Endometrial microvascular endothelial cells (primary cell): ENCODE results near the gene CCDC78. TPM values are rescaled to one million over a fixed set of nuclear protein-coding genes. Genes with fewer than 3 reads are reported as not detected.

Experiments used
- in situ Hi-C: cut with HindIII; loops from 2 replicates; pipeline ENCODE4 v1.10.0; 2017; ENCODE audit warnings: low sequenced_read_pairs, low pct_unique_long_range_greater_than_20kb; ENCODE audit errors: inconsistent ontology term
- total RNA-seq: library from RNA; depleted of rRNA; stranded (reverse); fragments of >200 nt; gene quantifications from one replicate; pipeline ENCODE4 v1.2.3, GENCODE V29; 2015; ENCODE audit errors: inconsistent ontology term

CCDC78 gene
- total RNA-seq, 1 donor from 2014 or later, result not detected

DNA sequence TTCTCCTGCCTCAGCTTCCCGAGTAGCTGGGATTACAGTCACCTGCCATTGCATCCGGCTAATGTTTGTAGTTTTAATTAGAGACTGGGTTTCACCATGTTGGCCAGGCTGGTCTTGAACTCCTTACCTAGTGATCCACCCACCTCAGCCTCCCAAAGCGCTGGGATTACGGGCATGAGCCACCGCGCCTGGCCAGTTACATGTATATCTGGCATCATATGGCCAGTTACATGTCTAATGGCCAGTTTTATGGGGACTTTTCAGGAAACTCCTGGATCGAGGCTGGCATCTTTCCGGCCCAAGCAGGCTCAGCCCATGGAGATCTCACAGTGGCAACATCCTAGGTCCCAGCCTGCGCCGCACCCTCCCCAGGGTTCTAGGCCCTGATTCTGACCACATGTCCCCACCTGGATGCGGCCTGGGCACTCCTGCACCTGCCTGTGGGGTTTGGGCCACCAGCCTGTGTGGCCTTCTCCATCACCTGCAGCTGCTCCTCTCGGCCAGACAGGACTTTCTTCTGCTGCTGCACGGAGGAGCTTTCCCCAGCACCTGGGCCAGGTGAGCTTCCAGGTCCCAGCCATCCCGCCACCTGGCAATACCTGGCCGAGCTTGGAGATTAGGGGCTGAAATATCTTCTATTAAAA, 15.9 kb upstream of the CCDC78 start:
- in situ Hi-C loops, result no loop called here

DNA sequence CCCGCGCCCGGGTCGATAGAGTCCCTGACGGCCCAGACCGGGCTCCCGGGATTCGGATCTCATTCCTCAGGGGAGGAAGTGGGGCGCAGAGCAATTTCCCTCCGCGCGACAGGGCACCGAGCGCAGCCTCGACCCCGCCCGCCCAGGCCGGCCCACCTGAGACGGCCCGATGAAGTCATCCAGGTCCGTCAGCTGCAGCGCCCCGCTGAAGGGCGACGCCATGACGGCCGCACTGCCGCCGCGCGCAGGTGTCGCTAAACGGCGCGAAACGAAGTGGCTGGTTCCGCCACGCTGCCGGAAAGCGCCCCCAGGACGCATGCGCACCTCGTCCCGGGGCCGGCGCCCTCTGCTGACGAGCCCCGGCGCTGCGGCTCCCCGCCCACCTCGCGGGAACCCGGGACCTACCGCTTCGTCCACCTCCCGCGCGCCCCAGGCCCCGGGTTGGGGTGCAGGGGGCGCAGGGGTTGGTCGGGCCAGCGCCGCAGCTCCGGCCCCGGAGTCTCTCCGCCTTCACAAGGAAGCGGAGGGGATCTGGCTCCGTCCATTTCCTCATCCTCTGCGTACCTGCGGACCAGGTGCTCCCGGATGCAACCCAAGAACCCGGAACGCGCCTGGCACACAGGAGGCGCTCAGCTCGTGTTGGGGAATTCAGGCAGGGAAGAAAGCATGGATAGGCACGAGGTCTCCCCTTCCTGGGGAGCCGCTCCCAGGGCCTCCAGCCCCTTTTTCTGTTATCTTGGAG, 14.7 kb upstream of the CCDC78 start, which contains the start of gene CIAO3:
TSS of gene CIAO3 (minus strand) at position 234 of the 742 bp plus-strand sequence. CDS start at position 222, 12 bp downstream.
- in situ Hi-C loops, result no loop called here

DNA sequence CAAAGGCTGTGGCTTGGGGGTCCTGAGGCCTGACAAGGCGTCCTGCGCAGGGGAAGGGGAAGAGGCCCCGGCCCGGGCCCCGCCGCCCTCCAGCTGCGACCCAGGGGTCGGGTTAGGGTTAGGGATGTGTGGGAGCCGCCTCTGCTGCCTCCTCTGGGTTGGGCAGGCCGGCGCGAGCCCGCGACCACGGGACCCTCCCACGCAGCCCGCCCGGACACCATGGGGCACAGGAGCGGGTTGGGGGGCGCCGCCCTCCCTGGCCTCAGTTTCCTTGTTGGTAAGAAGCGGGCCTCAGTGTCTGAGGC, 14.2 kb upstream of the CCDC78 start:
- in situ Hi-C loops, result no loop called here

DNA sequence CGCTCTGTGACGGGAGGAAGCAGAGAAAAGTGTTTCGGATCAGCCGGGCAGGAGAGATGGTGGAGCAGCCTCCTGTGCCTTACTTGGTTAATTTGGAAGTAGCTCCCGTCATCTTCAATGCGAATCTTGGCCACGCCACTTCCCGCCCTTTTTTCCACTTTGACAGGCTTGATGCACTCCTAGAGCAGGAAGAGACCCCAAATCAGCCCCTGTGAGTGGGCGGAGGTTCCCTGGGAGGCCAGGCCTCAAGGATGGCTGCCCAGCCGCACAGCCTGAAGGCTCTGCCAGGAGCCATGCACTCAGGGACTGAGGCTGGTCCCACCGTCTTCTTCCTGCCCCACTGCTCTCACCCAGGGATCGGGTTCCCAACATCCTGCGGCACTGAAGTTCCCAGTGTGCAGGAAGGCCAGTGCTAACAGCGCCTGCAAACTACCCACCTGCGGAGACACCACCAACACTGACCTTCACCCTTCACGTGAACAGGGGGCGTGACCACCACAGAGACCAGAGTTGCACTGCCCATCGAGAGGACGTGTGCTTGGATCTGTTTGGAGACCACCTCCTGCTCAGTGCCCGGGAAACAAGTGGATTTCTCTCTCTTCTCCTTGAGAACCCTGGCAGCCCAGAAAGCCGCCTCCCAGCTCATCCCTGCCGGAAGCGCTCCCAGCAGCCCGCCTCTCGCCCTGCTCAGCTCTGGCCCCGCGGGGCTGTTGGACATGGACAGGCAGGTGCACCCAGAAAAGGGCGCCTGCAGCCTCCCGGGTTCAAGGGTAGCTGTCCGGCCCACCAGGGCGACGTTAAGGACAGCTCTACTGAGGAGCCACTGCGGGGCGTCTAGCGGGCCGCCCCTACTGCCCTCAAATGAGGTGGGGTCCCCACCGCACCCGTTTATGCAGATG, 13.6 kb upstream of the CCDC78 start:
- in situ Hi-C loops, result no loop called here

DNA sequence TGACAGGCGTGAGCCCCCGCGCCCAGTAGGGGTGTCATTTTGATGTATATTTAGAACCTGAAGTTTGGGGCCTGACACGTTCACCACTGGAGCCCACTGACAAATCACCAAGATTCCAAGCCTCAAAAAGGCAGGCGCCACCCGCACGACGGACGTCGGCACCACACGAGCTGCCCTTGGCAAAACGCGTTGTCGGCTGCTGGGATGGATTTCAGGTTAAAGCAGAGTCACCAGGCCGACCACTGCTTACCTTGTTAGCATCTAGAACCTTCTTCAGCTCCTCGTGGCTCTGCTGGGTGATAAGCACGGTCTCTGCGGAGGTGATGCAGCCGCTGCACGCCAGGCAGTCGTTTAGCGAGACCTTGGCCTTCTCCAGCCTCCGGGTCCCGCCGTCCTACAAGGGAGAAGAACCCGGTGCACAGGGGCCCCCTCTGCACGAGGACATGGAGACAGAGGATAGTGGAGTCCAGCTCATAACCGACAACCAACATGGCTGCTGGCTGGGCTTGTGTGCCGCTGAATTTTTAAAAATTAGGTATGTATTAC, 10.8 kb upstream of the CCDC78 start:
- in situ Hi-C loops, result no loop called here

DNA sequence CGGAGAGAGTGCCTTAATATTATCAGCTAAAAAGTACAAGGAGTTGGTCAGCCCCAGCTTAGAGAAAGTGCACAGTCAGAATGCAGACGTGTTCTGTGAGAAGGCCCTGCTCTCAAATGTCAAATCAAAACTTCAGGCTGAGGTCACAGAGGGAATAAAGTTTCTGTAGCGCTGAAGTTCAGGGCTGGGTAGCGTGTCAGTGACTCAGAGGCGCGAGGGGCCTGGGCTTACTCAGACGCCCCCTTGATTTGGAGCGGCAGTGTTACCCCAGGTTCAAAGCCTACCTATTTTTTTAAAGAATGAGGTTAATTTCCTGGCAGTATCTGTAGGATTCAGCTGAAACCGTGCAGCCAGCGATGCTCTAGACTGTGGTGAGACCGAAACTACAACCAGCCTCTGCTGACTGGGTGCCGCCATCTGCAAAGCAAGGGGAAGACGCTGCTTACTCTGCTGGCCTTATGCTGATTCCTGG, 9.8 kb upstream of the CCDC78 start:
- in situ Hi-C loops, result no loop called here

DNA sequence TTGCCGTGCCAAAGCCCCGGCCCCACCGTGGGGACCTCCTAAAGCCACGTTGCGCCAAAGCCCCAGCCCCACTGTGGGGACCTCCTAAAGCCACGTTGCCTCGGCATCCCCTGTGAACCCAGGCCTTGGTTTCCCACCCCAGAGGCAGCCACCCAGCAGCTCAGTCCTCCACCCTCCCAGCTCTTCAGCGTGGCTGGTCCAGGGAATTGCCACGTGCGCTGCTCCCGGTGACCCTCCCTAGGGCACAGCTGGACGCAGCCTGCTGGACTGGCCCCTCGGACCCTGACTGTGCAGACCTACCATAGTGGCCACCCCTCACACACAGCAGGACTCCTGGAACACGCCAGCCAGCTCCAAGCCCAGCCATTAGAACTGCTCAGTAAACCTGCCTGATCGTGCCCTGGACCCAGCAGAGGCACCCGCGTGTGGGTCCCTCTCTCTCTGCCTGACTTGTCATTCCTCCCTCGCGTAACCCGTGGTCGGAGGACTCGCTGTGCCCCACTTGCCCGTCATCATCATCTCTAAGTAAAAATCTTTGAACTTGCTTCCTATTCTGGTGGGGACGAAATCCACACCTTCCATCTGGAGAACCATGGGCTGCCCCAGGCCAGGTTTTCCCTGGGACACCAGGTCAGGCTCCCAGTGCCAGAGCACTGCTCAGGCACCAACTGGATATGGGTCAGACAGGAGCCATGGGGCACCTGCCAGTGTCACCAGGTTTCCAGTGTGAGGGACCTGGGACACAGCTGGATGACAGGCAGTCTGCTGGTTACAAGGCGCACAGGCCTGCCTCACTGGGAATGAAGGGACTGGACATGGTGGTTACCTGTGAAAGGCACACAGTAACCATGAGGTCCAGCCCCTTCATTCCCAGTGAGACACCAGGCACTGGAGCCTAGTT, 9.0 kb upstream of the CCDC78 start:
- in situ Hi-C loops, result no loop called here

DNA sequence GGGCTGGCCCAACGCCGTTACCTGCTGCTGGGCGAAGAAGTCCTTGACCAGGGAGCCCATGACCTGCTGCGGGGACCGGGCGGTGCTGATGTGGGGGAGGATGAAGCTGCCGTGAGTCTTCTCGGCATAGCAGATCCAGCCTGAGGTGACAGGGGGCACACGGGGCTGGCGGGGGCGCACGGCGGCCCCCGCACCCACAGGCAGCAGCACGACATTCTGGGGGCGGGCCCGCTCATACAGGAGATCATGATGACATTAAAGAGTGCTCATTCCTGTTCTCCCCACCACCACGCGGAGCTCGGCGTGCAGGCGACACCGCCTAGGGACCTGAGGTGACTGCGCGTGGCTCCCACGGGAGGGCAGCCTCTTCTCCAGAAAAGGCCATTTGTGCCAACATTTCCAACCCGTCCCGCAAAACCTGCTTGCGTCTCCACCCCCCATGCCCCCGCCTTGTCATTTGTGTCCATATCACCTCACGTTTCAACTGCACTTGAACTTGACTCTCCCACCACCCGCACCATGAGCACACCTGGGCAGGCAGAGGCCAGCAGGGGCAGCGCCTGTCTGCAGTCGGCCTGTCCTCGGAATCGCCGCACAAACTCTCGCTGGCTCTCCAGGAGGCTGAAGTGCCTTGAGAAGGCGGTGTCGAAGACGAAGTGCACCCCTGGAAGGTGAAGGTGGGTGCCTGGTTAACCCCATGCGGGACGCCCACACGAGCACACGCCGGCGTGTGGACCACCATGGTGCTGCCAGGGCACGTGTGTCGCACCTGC, 8.2 kb upstream of the CCDC78 start:
- in situ Hi-C loops, result no loop called here

DNA sequence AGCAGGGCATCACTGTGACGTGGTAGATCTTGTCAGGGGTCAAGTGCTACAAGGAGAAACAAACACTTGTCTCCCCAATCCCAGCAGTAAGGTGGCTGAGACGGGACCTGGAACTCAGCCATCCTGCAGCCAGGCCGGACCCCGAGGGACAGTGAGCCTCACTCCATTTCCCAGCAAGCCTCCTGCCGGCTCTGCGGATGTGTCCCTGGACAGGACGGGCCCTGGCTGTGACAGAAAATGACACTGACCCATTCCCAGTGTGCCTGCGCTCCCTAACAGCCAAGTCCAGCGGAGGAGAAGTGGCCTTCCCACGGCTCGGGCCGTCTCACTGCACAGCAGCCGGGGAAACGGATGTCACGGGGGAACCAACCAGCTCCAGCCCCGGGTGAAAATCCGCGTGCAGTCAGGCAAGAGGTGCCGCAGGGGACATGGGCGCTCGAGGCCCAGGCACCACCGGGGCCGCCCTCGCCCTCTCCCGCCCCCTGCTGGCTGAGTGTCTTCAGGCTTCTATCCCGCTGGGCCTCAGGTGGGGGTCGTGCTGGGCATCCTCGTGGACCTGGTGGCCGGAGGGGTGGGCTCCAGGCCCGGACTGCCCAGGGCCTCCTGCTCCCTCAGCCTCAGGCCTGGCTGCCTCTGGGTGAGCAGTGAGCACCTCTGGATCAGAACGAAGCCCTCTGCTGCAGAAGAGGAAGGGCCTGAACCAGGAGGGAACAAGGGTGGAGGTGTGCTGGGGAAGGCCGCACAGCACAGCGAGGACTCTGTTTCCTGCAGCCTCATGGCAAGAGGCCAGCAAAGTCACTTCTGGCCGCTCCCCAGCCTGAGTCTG, 7.4 kb upstream of the CCDC78 start:
- in situ Hi-C loops, result no loop called here

DNA sequence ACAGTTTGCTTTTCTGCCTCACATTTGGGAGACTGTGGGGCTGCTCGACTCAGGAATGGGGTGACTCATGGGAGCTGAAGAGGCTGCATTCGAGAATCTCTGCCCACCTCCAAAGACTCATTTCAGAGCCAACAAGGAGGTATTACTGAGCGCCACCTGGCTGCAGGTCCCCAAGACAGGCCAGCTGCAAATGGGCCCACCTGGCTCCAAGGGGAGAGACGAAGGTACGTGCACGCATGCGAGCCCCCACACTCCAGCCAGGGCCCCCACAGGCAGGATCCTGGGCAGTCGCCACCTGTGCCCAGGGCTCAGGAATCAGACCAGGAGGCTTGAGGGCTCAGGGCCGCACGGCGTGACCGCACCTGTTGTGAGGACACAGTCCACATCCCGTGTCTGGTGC, 6.7 kb upstream of the CCDC78 start:
- in situ Hi-C loops, result no loop called here

DNA sequence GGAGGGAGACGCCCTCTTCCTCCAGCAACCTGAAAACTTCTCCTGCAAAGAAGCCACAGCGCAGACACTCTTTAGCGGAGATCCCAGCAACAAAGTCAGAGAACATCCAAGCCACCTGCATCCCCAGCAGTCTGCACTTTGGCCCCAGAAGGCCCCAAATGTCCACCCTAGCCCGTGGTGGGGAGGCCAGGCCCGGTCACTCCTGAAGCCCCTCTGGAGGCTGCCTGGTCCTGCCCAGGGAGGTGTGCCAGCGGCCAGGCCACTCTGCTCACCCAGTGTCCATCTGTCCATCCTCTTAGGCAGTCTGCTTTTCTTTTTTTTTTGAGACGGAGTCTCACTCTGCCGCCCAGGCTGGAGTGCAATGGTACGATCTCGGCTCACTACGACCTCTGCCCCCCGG, 6.1 kb upstream of the CCDC78 start:
- in situ Hi-C loops, result no loop called here

DNA sequence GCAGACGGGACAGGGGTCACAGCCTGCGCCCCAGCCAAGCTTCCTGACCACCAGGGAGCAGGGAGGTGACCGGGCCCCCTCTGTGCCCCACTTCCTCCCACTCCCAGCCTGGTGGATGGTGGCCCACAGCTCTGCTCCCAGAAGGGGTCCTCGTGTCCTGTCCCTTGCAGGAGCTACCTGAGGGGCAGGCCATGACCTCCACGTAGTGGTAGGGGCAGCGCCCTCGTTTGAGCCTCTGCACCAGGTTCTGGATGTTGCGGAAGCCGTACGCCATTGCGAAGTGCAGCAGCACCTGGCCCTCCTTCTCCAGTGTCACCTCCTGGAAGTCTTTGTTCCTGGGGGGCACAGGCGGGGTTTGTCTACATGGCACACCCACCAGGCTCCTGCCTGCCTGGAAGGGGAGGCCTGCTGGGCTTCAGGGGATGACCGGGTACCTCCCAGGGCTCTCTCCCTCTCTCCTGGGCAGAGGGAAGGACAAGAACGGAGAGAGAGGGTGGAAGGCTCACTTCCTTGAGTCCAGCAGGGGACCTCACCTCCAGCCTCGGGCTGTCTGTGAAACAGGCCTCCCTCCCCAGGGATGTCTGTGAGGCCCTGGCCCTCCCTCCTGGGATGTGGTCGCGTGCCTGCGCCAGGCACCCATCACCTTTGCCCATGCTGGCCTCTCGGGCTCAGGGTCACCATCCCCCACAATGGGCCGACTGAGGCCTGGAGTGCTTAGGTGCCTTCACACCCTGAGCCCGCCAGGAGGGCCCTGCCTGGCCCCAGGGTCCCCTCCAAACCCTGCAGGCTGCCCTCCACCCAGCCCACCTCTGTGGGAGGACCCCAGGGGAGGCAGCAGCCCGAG, 4.6 kb upstream of the CCDC78 start:
- in situ Hi-C loops, result no loop called here

DNA sequence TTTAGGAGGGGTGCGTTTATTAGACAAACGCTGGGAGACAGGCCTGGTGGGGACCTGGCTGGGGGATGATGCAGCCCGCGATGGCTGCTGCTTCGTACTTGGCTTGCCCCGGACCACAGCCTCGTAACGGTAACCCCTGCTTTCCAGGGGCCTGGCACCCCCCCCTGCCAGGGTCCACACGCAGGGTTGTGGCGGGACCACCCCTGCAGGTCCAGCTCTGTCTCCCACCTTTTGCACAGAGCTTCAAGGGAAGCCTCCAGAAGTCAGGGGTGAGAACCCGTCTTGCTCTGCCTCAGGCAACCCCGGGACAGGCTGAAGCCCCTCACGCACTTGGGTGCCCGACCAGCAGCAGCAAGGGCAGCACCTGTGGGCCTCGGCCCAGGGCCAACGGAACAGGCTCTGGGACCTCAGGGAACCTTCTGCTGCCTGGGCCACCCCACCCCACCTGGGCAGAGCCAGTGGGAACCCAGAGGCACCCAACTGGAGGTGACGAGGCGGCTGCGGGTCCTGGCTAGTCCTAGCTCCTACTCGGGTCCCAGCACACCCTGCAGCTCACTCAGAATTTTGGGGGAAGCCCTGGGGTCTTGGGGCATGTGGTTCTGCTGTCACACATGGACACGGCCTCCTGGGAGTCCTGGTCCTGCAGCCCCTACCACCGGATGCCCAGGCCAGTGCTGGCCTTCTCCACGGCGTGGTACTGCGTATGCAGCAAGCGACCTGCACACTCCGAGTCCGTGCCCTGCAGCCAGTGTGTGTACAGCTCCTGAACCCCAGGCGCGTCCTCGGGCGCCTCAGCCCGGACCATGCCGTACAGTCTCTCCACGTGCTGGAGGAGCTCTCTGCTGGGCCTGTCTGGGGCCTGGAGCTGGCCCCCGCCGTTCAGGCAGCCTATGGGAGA, 3.8 kb upstream of the CCDC78 start:
- in situ Hi-C loops, result no loop called here

DNA sequence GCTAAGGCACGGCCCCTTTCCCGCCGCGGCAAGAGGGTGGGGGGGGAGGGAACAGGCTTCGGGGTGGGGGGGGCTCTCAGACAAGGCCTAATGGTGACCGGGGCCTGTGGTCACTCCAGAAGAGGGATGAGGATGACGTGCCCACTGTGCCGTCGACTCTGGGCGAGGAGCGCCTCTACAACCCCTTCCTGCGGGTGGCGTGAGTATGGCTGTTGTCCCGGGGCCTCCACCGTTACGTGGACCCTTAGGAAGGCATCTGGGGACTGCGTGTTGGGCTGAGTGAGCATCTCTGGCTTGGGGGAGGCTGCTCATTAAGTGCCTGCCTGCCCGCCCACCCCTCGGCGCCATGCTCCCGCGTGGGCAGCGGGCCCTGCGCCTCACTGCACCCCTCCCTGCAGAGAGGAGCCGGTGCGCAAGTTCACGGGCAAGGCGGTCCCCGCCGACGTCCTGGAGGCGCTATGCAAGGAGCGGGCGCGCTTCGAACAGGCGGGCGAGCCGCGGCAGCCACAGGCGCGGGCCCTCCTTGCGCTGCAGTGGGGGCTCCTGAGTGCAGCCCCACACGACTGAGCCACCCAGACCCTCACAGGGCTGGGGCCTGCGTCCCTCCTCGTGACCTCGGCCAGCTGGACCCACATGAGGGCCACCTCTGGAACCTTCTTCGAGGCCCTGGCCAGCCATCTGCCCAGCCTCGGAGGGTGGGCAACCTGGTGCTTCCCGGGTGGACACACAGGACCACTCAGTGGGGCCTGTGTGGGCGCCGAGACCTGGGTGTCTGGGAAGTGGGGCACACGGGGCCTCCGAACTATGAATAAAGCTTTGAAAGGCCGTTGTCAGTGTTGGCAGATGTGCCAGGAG, 2.9 kb upstream of the CCDC78 start:
- in situ Hi-C loops, result no loop called here
